GM15510 (cell line): ENCODE results near the gene POU5F1.

Experiments used
- POLR2A ChIP-seq: IDR thresholded peaks from 3 replicates; pipeline ENCODE4 v1.6.1; 2011; ENCODE audit warnings: borderline replicate concordance; ENCODE audit not compliant: insufficient read length; ENCODE audit errors: extremely low read depth

The POU5F1 gene

GRCh38 chr6:31193206-31193605 is 22.7 kb upstream of the POU5F1 start:
- no peak for TF ChIP-seq POLR2A

- TF ChIP-seq POLR2A = no peak
Measured at GRCh38 chr6:31190488-31190887, 20.0 kb upstream of the POU5F1 start.

- no peak for TF ChIP-seq POLR2A
Measured at GRCh38 chr6:31187780-31188194, 17.3 kb upstream of the POU5F1 start.

DNA sequence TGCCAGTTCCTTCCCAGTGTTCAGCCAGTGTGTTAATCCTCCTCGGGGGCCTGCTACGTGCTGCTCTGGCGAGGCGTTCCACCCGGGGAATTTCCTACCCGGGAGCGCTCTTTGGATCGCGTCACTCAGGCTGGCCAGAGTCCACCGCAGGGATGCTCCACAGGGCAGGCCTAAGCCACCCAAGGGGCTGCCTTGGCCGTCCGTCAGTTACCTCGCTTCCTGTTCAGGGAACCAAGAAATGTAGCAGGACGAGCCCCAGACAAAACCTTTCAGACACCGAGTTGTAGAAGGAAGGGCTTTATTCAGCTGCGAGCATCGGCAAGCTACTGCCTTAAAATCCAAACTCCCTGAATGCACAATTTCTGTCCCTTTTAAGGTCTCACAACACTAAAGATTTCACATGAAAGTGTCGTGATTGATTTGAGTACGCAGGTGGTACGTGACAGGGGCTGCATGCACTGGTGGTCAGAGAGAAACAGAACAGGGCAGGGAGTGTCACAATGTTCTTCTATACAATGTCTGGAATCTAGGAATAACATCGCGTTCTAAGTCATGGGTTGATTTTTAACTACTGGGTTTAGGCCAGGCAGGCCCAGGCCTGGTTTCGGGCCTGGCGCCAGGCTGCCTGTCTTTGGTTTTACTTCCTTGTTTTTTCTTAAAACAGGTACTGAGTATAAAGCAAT is 15.7 kb upstream of the POU5F1 start:
- no peak for TF ChIP-seq POLR2A

- no peak for TF ChIP-seq POLR2A
Measured at GRCh38 chr6:31180500-31180899, 10.0 kb upstream of the POU5F1 start.

- no peak for TF ChIP-seq POLR2A
Measured at GRCh38 chr6:31179896-31180295, 9.4 kb upstream of the POU5F1 start.

DNA sequence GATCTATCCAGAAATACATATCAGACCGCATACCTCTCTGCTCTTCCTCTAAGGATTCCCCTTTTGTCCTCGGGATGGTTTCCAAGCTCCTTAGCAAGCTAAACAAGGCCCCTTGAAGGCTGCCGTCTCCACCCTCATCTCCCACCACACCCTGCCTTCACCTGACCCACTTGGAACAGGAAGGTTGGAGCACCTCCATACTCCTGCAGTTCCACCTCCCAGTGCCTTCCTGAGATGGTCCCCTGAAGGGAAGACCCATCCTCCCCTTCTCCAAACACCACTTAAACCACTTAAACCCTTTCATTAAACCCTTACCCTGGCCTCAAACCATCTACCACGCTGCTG is 8.5 kb upstream of the POU5F1 start:
- TF ChIP-seq POLR2A = no peak

DNA sequence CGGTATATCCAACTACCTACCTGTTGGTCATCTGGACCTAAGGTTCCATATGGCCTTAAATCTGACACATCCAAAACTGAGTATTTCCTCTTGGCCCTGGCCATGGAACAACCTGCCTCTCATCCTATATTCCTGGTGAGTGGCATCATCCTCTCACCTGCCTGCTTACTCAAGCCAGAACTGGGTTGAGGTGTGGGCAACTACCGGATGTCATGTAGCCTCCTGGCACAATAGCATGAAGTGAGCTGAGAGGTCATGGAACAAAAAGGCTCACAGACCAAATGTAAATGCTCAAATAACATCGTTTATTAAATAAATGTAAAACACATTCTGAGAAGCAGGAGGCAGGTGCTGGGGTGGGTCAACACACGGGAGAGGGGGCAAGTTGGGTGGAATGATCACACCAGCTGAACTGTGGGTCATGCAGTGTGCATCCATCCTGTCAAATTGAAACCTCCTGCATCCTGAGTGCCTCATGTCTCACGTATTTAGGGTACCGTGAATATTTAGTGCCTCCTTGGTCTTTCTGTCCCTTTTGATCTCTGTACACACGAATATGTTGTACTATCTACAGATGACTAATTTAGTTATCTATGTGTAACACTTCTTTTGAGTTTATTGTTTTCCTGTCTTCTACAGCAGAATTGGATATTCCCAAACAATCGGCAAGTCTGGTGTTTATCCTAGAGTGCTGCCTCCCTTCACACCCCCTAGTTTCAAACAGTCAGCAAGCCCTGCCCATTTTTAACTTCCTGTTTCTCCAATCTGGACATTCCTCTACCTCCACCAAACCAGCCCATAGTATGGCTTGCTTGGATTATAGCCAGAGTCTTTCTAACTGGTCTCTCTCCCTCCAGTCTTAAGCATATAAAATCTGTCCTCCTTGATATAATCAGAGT is 7.9 kb upstream of the POU5F1 start:
- no peak for TF ChIP-seq POLR2A

GRCh38 chr6:31175971-31176370 is 5.5 kb upstream of the POU5F1 start:
- TF ChIP-seq POLR2A = no peak

DNA sequence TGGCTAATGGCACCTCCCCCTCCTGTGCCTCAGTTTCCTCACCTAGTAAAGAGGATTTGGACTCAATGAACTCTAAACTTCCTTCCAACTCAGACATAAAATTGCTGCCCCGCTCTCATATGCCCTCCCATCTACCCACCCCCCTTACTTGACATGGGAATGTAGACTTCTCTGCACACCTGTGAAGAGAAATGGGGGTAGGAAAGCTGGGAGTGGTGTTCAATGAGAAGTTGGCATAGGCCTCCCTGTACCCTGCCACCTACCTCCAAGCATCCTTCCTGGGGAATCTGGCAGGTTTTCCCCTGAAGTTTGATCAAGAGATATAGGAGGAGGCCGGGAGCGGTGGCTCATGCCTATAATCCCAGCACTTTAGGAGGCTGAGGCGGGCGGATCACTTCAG is 3.9 kb upstream of the POU5F1 start:
- TF ChIP-seq POLR2A = no peak

- TF ChIP-seq POLR2A = no peak
Measured at GRCh38 chr6:31173406-31173805, 2.9 kb upstream of the POU5F1 start.

- no peak for TF ChIP-seq POLR2A
Measured at GRCh38 chr6:31172973-31173384, 2.5 kb upstream of the POU5F1 start.

GRCh38 chr6:31171931-31172905 is 1.7 kb upstream of the POU5F1 start:
- no peak for TF ChIP-seq POLR2A

DNA sequence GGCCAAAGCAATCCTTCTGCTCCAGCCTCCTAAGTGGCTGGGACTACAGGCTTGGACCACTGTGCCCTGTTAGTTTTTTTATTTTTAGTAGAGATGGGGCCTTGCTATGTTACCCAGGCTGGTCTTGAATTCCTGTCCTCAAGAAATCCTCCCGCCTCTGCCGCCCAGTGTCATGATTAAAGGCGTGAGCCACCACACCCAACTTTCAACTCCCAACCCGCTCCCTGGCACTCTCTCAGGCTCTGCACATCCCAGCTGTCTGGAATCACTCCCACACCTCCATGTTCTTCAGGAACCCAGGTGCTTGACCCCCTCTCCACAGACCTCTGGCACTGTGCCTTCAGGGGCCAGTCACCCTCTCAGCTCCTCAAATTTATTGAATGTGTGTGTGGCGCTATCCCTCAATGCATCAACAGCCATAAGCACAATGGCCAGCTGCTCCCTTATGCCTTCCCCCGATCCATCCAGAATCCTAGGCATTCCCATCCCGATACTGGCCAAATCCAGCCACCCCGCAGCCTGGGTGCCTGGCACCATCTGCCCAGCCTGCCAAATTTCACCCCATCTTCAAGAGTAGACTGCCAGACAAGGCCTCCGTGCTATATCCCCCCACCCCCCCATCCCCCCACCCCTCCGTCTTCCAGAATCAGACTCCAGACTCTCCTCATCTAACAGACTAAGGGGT is 647 bp upstream of the POU5F1 start:
- no peak for TF ChIP-seq POLR2A

DNA sequence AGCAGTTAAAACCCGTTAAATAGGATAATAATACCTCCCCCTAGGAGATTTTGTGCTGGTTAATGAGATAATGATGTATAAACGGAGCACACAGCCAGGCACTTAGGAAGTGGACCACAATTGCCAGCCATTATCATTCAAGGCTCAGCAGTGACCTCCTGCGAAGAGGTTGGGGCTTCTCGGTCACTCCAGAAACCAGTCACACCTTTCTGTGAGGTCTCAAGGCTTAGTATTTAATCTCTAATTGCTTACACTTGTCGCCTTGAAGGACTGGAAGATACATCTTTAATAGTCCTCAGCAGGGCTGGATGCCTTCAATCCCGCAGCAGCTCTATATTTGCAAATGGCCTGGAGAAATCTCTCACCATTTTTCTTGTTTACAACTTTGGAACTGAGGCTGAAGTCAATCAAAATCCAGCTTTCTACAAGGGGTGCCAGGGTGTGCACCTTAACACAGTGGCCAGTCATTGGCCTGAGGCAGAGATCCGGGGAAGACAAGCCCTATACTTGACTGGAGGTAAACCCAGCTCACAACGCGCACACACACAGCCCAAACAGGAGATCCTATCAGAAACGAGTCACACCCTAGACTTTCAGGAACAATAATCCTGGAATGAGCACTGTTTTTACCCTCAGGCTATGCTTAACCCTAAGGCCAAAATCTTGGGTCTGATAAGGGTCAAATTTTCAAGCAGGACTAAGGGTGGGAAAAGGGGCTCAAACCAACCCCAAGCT is 1.2 kb downstream of the POU5F1 start:
- TF ChIP-seq POLR2A = no peak

GRCh38 chr6:31168606-31169005 is 1.9 kb downstream of the POU5F1 start:
- no peak for TF ChIP-seq POLR2A
